Measurements from ENCODE around the gene ZPR1.

GRCh38 chr11:116775975-116776374 is 11.8 kb downstream of the ZPR1 start:
- TF ChIP-seq POLR2AphosphoS5 (IDR thresholded peaks at IDR 0.05) = no peak
- TF ChIP-seq CTCF (IDR thresholded peaks at IDR 0.05) = no peak
- no peak for TF ChIP-seq EP300 (IDR thresholded peaks at IDR 0.05; ENCODE audit: low read depth)
- no peak for TF ChIP-seq POLR2A (IDR thresholded peaks at IDR 0.05)

All from transverse colon (tissue), 4 donors.